ENCODE results near the gene ZNF521.

Gene ZNF521

DNA sequence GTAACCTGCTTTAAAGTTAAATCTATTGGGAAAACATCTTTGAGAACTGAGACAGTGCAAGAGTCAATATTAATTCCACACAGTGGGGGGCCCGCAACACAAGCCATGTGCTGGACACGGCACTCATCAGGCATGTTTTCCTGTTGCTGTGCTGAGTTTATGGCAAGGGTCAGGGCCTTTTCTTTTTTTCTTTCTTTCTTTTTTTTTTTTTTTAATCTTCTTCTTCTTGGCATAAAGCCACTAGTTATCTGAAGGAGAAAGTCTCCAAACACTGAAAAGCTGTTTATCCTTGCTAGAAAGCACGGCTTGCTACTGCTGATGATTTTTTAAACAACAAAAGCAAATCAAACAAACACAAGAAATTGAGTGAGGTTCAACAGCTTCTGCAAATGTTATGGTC lies 252.1 kb downstream of the ZNF521 start:
- TF ChIP-seq SIN3A (IDR thresholded peaks at IDR 0.05; ENCODE audit: borderline replicate concordance, insufficient read depth, low read length), result no peak

DNA sequence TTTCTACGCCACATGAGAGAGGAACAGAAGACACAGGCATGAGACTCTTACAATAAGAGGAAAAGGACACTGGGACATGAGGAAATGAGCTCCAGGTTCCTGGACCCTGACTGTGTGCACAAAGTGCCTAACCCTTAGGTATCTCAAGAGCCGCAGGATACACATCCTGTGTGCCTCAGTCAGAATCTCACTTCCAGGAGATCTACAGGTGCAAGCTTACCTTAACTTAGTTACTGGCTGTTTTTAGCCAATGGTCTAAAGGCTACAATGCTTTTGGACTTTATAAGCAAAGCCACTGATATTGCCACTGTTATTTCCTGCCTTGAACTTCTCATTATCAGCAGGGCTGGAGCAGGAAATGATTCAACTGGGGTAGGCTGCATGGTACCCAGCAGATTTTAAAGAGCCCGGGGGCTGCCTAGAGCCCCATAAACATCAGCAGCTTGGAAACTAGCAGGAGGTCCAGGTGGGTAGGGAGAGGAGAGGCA lies 254.4 kb downstream of the ZNF521 start:
- TF ChIP-seq POLR2AphosphoS5 (IDR thresholded peaks at IDR 0.05; ENCODE audit: low read depth, low read length) (no peak), TAF1 (IDR thresholded peaks at IDR 0.05; ENCODE audit: borderline replicate concordance, insufficient read depth, low read length) (no peak), FOXP2 (optimal IDR thresholded peaks at IDR 0.05; ENCODE audit: borderline replicate concordance, extremely low read depth, extremely low read length, insufficient read depth) (no peak), SIN3A (IDR thresholded peaks at IDR 0.05; ENCODE audit: borderline replicate concordance, insufficient read depth, low read length) (no peak)
- TF ChIP-seq, protein P1, sequence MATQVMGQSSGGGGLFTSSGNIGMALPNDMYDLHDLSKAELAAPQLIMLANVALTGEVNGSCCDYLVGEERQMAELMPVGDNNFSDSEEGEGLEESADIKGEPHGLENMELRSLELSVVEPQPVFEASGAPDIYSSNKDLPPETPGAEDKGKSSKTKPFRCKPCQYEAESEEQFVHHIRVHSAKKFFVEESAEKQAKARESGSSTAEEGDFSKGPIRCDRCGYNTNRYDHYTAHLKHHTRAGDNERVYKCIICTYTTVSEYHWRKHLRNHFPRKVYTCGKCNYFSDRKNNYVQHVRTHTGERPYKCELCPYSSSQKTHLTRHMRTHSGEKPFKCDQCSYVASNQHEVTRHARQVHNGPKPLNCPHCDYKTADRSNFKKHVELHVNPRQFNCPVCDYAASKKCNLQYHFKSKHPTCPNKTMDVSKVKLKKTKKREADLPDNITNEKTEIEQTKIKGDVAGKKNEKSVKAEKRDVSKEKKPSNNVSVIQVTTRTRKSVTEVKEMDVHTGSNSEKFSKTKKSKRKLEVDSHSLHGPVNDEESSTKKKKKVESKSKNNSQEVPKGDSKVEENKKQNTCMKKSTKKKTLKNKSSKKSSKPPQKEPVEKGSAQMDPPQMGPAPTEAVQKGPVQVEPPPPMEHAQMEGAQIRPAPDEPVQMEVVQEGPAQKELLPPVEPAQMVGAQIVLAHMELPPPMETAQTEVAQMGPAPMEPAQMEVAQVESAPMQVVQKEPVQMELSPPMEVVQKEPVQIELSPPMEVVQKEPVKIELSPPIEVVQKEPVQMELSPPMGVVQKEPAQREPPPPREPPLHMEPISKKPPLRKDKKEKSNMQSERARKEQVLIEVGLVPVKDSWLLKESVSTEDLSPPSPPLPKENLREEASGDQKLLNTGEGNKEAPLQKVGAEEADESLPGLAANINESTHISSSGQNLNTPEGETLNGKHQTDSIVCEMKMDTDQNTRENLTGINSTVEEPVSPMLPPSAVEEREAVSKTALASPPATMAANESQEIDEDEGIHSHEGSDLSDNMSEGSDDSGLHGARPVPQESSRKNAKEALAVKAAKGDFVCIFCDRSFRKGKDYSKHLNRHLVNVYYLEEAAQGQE (IDR thresholded peaks at IDR 0.05; ENCODE audit: insufficient read depth in 1 of 2, low read depth in 2 of 2, low read length in 2 of 2), result no peak

DNA sequence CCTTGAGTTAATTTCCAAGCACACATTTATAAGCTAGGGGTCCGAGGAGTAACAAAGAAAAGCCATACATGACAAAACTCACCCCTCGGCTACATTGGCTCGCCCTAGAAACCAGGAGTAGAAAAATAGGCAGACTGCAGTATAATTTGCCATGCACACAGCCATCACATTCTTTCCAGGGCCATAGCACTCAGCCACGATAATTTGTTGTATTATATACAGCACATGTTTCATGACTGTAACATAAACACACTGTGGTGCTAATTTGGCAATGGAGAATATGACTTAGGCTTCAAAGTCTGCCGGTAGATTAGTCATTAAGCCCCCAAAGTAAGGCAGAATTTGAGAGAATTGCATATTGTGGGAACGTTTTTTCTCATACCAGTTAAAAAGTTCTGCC lies 254.9 kb downstream of the ZNF521 start:
- TF ChIP-seq FOXP2 (optimal IDR thresholded peaks at IDR 0.05; ENCODE audit: borderline replicate concordance, extremely low read depth, extremely low read length, insufficient read depth) (no peak), POLR2AphosphoS5 (IDR thresholded peaks at IDR 0.05; ENCODE audit: low read depth, low read length) (no peak), SIN3A (IDR thresholded peaks at IDR 0.05; ENCODE audit: borderline replicate concordance, insufficient read depth, low read length) (no peak), TAF1 (IDR thresholded peaks at IDR 0.05; ENCODE audit: borderline replicate concordance, insufficient read depth, low read length) (no peak)
- TF ChIP-seq, protein P1 (IDR thresholded peaks at IDR 0.05; ENCODE audit: insufficient read depth in 1 of 2, low read depth in 2 of 2, low read length in 2 of 2), result no peak

DNA sequence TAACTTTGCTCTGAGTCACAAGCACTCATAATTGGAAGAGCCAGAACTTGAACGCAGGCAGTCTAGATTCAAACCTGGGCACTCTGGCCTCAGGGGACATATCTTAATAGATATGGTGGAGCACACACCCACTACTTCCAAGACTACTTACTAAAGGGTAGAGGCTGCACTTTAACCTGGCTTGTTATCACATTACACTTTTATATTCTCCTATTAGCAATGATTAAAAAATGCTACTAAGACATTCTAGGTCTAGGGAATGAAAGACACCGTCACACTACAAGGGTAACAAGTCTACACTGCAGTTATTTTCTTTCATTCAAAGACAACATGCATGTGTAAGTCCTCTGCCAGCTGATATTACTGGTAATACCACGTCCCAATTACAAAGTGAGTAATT lies 258.8 kb downstream of the ZNF521 start:
- TF ChIP-seq FOXP2 (optimal IDR thresholded peaks at IDR 0.05; ENCODE audit: borderline replicate concordance, extremely low read depth, extremely low read length, insufficient read depth) (no peak), SIN3A (IDR thresholded peaks at IDR 0.05; ENCODE audit: borderline replicate concordance, insufficient read depth, low read length) (no peak), POLR2AphosphoS5 (IDR thresholded peaks at IDR 0.05; ENCODE audit: low read depth, low read length) (no peak), TAF1 (IDR thresholded peaks at IDR 0.05; ENCODE audit: borderline replicate concordance, insufficient read depth, low read length) (no peak)
- TF ChIP-seq, protein P1 (IDR thresholded peaks at IDR 0.05; ENCODE audit: insufficient read depth in 1 of 2, low read depth in 2 of 2, low read length in 2 of 2), result no peak

DNA sequence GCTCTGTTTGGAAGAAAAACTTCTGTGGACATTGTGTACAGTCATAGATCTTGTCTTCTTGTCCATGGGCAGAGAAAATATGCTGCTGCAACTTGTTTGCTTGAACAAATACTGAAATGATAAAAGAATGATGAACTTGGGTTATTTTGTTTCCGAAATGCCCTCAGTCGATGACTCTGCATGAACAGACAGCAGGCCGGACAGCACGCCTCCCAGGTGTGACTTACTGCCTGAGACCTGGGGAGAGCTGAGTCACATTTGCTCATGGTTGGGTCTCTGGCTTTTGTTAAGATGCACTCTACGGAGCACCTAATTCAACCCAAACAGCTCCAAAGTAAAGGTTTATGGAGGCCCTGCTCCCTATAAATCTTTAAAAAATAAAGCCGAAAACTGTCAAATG lies 262.5 kb downstream of the ZNF521 start:
- TF ChIP-seq TAF1 (IDR thresholded peaks at IDR 0.05; ENCODE audit: borderline replicate concordance, insufficient read depth, low read length), result no peak
- TF ChIP-seq POLR2AphosphoS5 (IDR thresholded peaks at IDR 0.05; ENCODE audit: low read depth, low read length), result no peak
- no peak for TF ChIP-seq SIN3A (IDR thresholded peaks at IDR 0.05; ENCODE audit: borderline replicate concordance, insufficient read depth, low read length)
- TF ChIP-seq, protein P1 (IDR thresholded peaks at IDR 0.05; ENCODE audit: insufficient read depth in 1 of 2, low read depth in 2 of 2, low read length in 2 of 2), result no peak
- TF ChIP-seq FOXP2 (optimal IDR thresholded peaks at IDR 0.05; ENCODE audit: borderline replicate concordance, extremely low read depth, extremely low read length, insufficient read depth), result no peak

Measured in PFSK-1 (cell line).